ENCODE data around the gene ANKRD37. TPM values are rescaled to one million over a fixed set of nuclear protein-coding genes. Genes with fewer than 3 reads are reported as not detected.

Gene ANKRD37
- total and polyA plus RNA-seq, 2 donors (not counting 3 experiments of a cell fraction or from before 2014, with no cell fraction given): 4.0 to 5.8 TPM

DNA sequence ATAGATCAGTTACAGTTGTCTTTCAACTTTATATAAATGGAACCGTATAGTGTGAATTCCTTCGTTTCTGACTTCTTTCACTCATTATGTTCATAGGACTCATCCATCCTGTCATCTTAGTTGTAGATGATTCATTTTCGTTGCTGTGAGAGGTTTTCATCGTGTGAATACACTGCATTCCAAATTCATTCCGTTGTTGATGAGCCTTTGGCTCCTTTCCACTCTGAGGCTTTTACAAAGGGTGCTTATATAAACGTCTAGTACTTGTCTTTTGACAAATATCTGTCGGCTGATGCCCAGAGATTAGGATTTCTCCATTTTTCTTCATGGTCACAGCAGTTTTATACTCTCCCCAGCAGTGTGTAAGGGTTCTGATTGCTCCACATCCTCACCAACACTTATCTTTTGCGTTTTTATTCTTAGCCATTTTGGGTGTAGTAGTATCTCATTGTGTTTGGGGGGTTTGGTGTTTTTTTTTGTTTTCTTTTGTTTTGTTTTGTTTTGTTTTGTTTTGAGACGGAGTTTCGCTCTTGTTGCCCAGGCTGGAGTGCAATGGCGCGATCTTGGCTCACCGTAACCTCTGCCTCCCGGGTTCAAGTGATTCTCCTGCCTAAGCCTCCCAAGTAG, 49.6 kb upstream of the ANKRD37 start:
- Histone ChIP-seq H3K4me1 (ENCODE audit: control insufficient read depth, extremely low read depth, insufficient read depth, low read length) (peaks cover 19% of the 10 kb centered on the region), H3K9me3 (replicated peaks; ENCODE audit: control insufficient read depth, insufficient read depth, low read length) (no peaks in the 10 kb centered on the region), H4K20me1 (replicated peaks; ENCODE audit: control insufficient read depth, extremely low read depth, insufficient read depth, low read length) (no peaks in the 10 kb centered on the region), H3K4me3 (replicated peaks in 1 of 3; ENCODE audit: insufficient read depth in 1 of 3, low read depth in 1 of 3, low read length in 3 of 3) (no peak overlapping the region), H3K4me2 (ENCODE audit: insufficient read depth, low read length) (no peak overlapping the region), H3K79me2 (ENCODE audit: control insufficient read depth, insufficient read depth, low read length) (no peaks in the 10 kb centered on the region), H2AFZ (ENCODE audit: low read depth, low read length) (no peak overlapping the region), H3K27ac (ENCODE audit: insufficient read depth, low read depth, low read length) (no peak overlapping the region), H3K27me3 (ENCODE audit: control insufficient read depth in 2 of 2, insufficient read depth in 2 of 2, low read length in 2 of 2) (no peaks in the 10 kb centered on the region), H3K9me1 (replicated peaks; ENCODE audit: control insufficient read depth, extremely low read depth, insufficient read depth, low read length) (no peaks in the 10 kb centered on the region), H3K36me3 (ENCODE audit: control insufficient read depth in 2 of 2, extremely low read depth in 1 of 2, insufficient read depth in 2 of 2, low read length in 2 of 2) (peaks cover 0 to 2% of the 10 kb centered on the region in 2 experiments), H3K9ac (replicated peaks; ENCODE audit: extremely low read depth, insufficient read depth, low read length) (no peak overlapping the region)
- intact Hi-C loops (cut with micrococcal nuclease) (loop anchor here (10.0 kb wide), 1 partner anchor 248 kb away; no protein-coding TSS in a partner anchor), dilution Hi-C loops (cut with MboI; ENCODE audit: extremely low pct_ligation_motif_present, low sequenced_read_pairs) (no loop called here)
- no peak for TF ChIP-seq EZH2 (IDR thresholded peaks at IDR 0.05; ENCODE audit: borderline replicate concordance, low read depth, low read length, severe bottlenecking)
- TF ChIP-seq, protein P1, sequence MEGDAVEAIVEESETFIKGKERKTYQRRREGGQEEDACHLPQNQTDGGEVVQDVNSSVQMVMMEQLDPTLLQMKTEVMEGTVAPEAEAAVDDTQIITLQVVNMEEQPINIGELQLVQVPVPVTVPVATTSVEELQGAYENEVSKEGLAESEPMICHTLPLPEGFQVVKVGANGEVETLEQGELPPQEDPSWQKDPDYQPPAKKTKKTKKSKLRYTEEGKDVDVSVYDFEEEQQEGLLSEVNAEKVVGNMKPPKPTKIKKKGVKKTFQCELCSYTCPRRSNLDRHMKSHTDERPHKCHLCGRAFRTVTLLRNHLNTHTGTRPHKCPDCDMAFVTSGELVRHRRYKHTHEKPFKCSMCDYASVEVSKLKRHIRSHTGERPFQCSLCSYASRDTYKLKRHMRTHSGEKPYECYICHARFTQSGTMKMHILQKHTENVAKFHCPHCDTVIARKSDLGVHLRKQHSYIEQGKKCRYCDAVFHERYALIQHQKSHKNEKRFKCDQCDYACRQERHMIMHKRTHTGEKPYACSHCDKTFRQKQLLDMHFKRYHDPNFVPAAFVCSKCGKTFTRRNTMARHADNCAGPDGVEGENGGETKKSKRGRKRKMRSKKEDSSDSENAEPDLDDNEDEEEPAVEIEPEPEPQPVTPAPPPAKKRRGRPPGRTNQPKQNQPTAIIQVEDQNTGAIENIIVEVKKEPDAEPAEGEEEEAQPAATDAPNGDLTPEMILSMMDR (IDR thresholded peaks at IDR 0.05; ENCODE audit: extremely low read depth in 1 of 2, insufficient read depth in 1 of 2, low read depth in 1 of 2, low read length in 2 of 2): no peak
- POLR2A ChIA-PET: no interaction called here
- CTCF ChIA-PET: interaction anchor here (1.7 kb wide), 1 partner anchor 8 kb away, joined by 5 read pairs; no protein-coding TSS in a partner anchor
- no peak for DNase-seq (ENCODE audit: low read depth, low spot score)
- no TSS peak for BruUV-seq (replicated peaks)
- no peak for FAIRE-seq

DNA sequence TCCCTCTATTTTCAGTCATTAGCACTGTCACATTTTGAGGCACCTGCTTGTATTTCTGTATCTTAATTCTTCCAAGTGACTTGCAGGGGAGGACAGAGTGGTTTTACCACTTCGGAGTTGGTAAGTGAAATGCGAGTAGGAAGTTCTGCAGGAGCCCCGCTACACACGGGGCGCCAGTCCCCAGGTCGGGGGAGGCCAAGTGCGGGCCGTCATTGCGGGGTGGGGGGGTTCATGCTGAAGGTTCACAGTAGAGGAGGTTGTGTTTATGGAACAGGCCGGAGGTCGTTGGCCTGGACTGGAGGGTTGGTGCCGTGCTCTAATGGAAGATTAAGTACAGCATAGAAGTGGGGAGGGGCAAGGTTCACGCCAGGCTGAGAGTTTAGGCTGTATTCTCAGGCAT, 45.0 kb upstream of the ANKRD37 start:
- TF ChIP-seq FOS (IDR thresholded peaks at IDR 0.05; ENCODE audit: borderline replicate concordance, insufficient read depth, low read length): no peak
- no peak for TF ChIP-seq EZH2 (IDR thresholded peaks at IDR 0.05; ENCODE audit: borderline replicate concordance, low read depth, low read length, severe bottlenecking)
- no peak for TF ChIP-seq POLR2A (IDR thresholded peaks at IDR 0.05; ENCODE audit: low read depth, low read length)
- TF ChIP-seq POLR2AphosphoS5 (IDR thresholded peaks at IDR 0.05; ENCODE audit: insufficient read depth, low read depth, low read length): no peak
- TF ChIP-seq, protein P1 (IDR thresholded peaks at IDR 0.05; ENCODE audit: extremely low read depth in 1 of 2, insufficient read depth in 1 of 2, low read depth in 1 of 2, low read length in 2 of 2): no peak
- TF ChIP-seq MYC (IDR thresholded peaks at IDR 0.05; ENCODE audit: low read depth, low read length): no peak
- no peak for TF ChIP-seq GATA2 (IDR thresholded peaks at IDR 0.05; ENCODE audit: insufficient read depth, insufficient read length, low read depth, low read length)
- no peak for TF ChIP-seq JUN (IDR thresholded peaks at IDR 0.05; ENCODE audit: borderline replicate concordance, insufficient read depth, insufficient read length, low read depth)
- TF ChIP-seq MAX (IDR thresholded peaks at IDR 0.05; ENCODE audit: insufficient read depth, insufficient read length): no peak
- Histone ChIP-seq H2AFZ (ENCODE audit: low read depth, low read length) (no peak overlapping the region), H4K20me1 (replicated peaks; ENCODE audit: control insufficient read depth, extremely low read depth, insufficient read depth, low read length) (no peaks in the 10 kb centered on the region), H3K36me3 (ENCODE audit: control insufficient read depth in 2 of 2, extremely low read depth in 1 of 2, insufficient read depth in 2 of 2, low read length in 2 of 2) (peaks cover 0 to 7% of the 10 kb centered on the region in 2 experiments), H3K27ac (ENCODE audit: insufficient read depth, low read depth, low read length) (no peak overlapping the region), H3K9me3 (replicated peaks; ENCODE audit: control insufficient read depth, insufficient read depth, low read length) (no peaks in the 10 kb centered on the region), H3K9me1 (replicated peaks; ENCODE audit: control insufficient read depth, extremely low read depth, insufficient read depth, low read length) (no peaks in the 10 kb centered on the region), H3K27me3 (ENCODE audit: control insufficient read depth in 2 of 2, insufficient read depth in 2 of 2, low read length in 2 of 2) (no peaks in the 10 kb centered on the region), H3K4me1 (ENCODE audit: control insufficient read depth, extremely low read depth, insufficient read depth, low read length) (no peaks in the 10 kb centered on the region), H3K9ac (replicated peaks; ENCODE audit: extremely low read depth, insufficient read depth, low read length) (no peak overlapping the region), H3K4me2 (ENCODE audit: insufficient read depth, low read length) (no peak overlapping the region), H3K79me2 (ENCODE audit: control insufficient read depth, insufficient read depth, low read length) (no peaks in the 10 kb centered on the region), H3K4me3 (replicated peaks in 1 of 3; ENCODE audit: insufficient read depth in 1 of 3, low read depth in 1 of 3, low read length in 3 of 3) (no peak overlapping the region)
- intact Hi-C loops (cut with micrococcal nuclease): no loop called here
- CTCF ChIA-PET: interaction anchor here (1.5 kb wide), 1 partner anchor 28 kb away, joined by 3 read pairs; no protein-coding TSS in a partner anchor
- FAIRE-seq (no peak), DNase-seq (ENCODE audit: low read depth, low spot score) (no peak)
- dilution Hi-C loops (cut with MboI; ENCODE audit: extremely low pct_ligation_motif_present, low sequenced_read_pairs): no loop called here
- POLR2A ChIA-PET: no interaction called here
- no TSS peak for BruUV-seq (replicated peaks)
